Measurements from ENCODE around the gene TIMM50.

GRCh38 chr19:39480337-39481228, at the start of gene TIMM50:
- TF ChIP-seq CTCF (IDR thresholded peaks at IDR 0.05) (no peak), POLR2A (IDR thresholded peaks at IDR 0.05) (peak in 1 of 2 donors; percentile 50)

All from vagina (tissue), 2 donors.